HepG2 (cell line): ENCODE results near the gene VCAN. TPM values are rescaled to one million over a fixed set of nuclear protein-coding genes. Genes with fewer than 3 reads are reported as not detected.

Experiments
- ATAC-seq: fragments of 200-7000 bp; cut with Tn5 transposase; 3 replicates; pipeline ENCODE4 v1.9.1; 2020; ENCODE audit warnings: mild to moderate bottlenecking, moderate library complexity
- BruUV-seq: library from RNA; stranded (reverse); fragments of 400-500 nt; replicated peaks from 2 replicates; lab custom pipeline; 2021; lab: Mats Ljungman, UMichigan
- CTCF ChIA-PET: fragments of 300-600 bp; formaldehyde crosslinking; extraction: SDS; loops from one replicate; lab custom pipeline; 2021; ENCODE audit warnings: low total read pairs, inconsistent platforms, low intra/inter-chr PET ratio; lab: Yijun Ruan, JAX
- POLR2A ChIA-PET: fragments of 350-600 bp; sonication (Branson Sonifier 250); formaldehyde crosslinking; loops from one replicate; lab custom pipeline; 2020; ENCODE audit warnings: antibody characterized with exemption, inconsistent platforms; lab: Yijun Ruan, JAX
- DNase-seq: peaks from one replicate; pipeline ENCODE4 v3.0.0-alpha.2; 2015; ENCODE audit warnings: low spot score
- FAIRE-seq: peaks from 3 replicates; lab custom pipeline; 2011; peaks lifted over from hg19 to GRCh38; lab: Jason Lieb, UNC
- H2AFZ ChIP-seq: one replicate; pipeline ENCODE4 v1.6.1; 2011; ENCODE audit warnings: low read length, inconsistent platforms
- H3K27ac ChIP-seq: fragments of 300-600 bp; 3 replicates; pipeline ENCODE4 v1.8.0; 2011; ENCODE audit warnings: mixed run types, mild to moderate bottlenecking, mixed read lengths, low read length, inconsistent platforms; ENCODE audit not compliant: insufficient read depth; ENCODE audit errors: extremely low read length
- H3K27me3 ChIP-seq, 2 experiments: fragments of 200-600 bp in 1 of 2; 2 replicates in 1 of 2; 3 replicates in 1 of 2; pipeline versions ENCODE4 v1.6.0 to v1.8.0; 2011; ENCODE audit warnings: low read length in 2 of 2, mild to moderate bottlenecking in 2 of 2, moderate library complexity in 2 of 2, inconsistent platforms in 1 of 2; ENCODE audit not compliant: insufficient read depth in 2 of 2, control insufficient read depth in 1 of 2
- H3K36me3 ChIP-seq, 2 experiments: fragments of 200-600 bp in 1 of 2; replicated peaks in 1 of 2; 2 replicates in 1 of 2; 3 replicates in 1 of 2; pipeline versions ENCODE4 v1.5.1 to v1.8.0; 2011; ENCODE audit warnings: low read length in 2 of 2, inconsistent platforms in 1 of 2; ENCODE audit not compliant: insufficient read depth in 2 of 2, control insufficient read depth in 1 of 2
- H3K4me1 ChIP-seq: 2 replicates; pipeline ENCODE4 v1.5.1; 2012; ENCODE audit warnings: low read length, inconsistent platforms; ENCODE audit not compliant: insufficient read depth
- H3K4me2 ChIP-seq: 2 replicates; pipeline ENCODE4 v1.6.0; 2011; ENCODE audit warnings: low read depth, low read length, inconsistent platforms
- H3K4me3 ChIP-seq, 3 experiments: fragments of 200-600 bp in 1 of 3; sonication (generic), shearing (Covaris generic) in 1 of 3; replicated peaks in 1 of 3; 2 replicates each; pipeline ENCODE4 v1.5.1; 2011 to 2016; ENCODE audit warnings: low read length in 3 of 3, inconsistent platforms in 2 of 3, low read depth in 2 of 3, mild to moderate bottlenecking in 2 of 3, control low read depth in 1 of 3, mixed read lengths in 1 of 3; ENCODE audit not compliant: insufficient read depth in 1 of 3
- H3K79me2 ChIP-seq: one replicate; pipeline ENCODE4 v1.6.1; 2011; ENCODE audit warnings: low read length, inconsistent platforms; ENCODE audit not compliant: insufficient read depth
- H3K9ac ChIP-seq: 2 replicates; pipeline ENCODE4 v1.6.0; 2011; ENCODE audit warnings: mild to moderate bottlenecking, low read depth, low read length, inconsistent platforms; ENCODE audit not compliant: insufficient read depth
- H3K9me3 ChIP-seq: 2 replicates; pipeline ENCODE4 v1.5.1; 2012; ENCODE audit warnings: mild to moderate bottlenecking, low read length
- H4K20me1 ChIP-seq: 2 replicates; pipeline ENCODE4 v1.6.0; 2011; ENCODE audit warnings: inconsistent platforms, mild to moderate bottlenecking, low read length, moderate library complexity; ENCODE audit not compliant: insufficient read depth
- DR1 ChIP-seq: sonication (generic); formaldehyde crosslinking; IDR thresholded peaks from 2 replicates; pipeline ENCODE4 v1.8.0; 2021; ENCODE audit warnings: mild to moderate bottlenecking, missing genetic modification reagents, inconsistent platforms
- GTF2F1 ChIP-seq: fragments of 150-350 bp; IDR thresholded peaks from 2 replicates; pipeline ENCODE4 v1.6.1; 2014; ENCODE audit warnings: low read length
- RXRB ChIP-seq: IDR thresholded peaks from 2 replicates; pipeline ENCODE4 v1.6.1; 2016; ENCODE audit warnings: borderline replicate concordance, missing genetic modification reagents, missing compliant biosample characterization
- ZNF768 ChIP-seq: sonication (generic); formaldehyde crosslinking; IDR thresholded peaks from 2 replicates; pipeline ENCODE4 v1.4.0; 2020; ENCODE audit warnings: missing genetic modification reagents
- WGBS: methylation state at CpG from one replicate; pipeline ENCODE4 v1.1.6; 2017; ENCODE audit warnings: low lambda C conversion rate; 5-methylcytosine and 5-hydroxymethylcytosine counted together
- in situ Hi-C: cut with HindIII; loops from 2 replicates; pipeline ENCODE4 v1.10.0; 2017; ENCODE audit warnings: low pct_unique_long_range_greater_than_20kb; ENCODE audit not compliant: extremely low pct_ligation_motif_present
- intact Hi-C: fragments of 100-400 bp; cut with micrococcal nuclease; formaldehyde crosslinking; loops from one replicate; pipeline ENCODE4 v1.10.0; 2022; ENCODE audit not compliant: unreplicated experiment
- polyA plus RNA-seq, 8 experiments: library from polyadenylated mRNA; depleted of rRNA in 3 of 8; stranded (reverse) in 7 of 8; unstranded in 1 of 8; fragments of >200 nt; fragmentation: Illumina TruSeq in 4 of 8; extraction: Trizol in 4 of 8; gene quantifications; 2 replicates each; pipeline versions ENCODE4 v1.2.1 to v1.2.3, GENCODE V29; 2011 to 2016; ENCODE audit warnings: low read depth in 4 of 8, missing spikeins in 1 of 8, mixed read lengths in 1 of 8; ENCODE audit not compliant: insufficient read depth in 1 of 8
- total RNA-seq, 5 experiments: library from RNA; depleted of rRNA; stranded (reverse); fragments of >200 nt; fragmentation: Illumina TruSeq; extraction: Trizol; gene quantifications; 2 replicates each; pipeline ENCODE4 v1.2.3, GENCODE V29; 2016; ENCODE audit warnings: low read depth in 1 of 5
- TF ChIP-seq, protein P1 (sequence below): IDR thresholded peaks from 2 replicates; pipeline ENCODE4 v1.6.1; 2016; ENCODE audit warnings: control low read depth
- TF ChIP-seq, protein P2 (sequence below): IDR thresholded peaks from 2 replicates; pipeline ENCODE4 v1.6.1; 2016; ENCODE audit warnings: low read depth, control low read depth
- TF ChIP-seq, protein P3 (sequence below): sonication (generic); formaldehyde crosslinking; conservative IDR thresholded peaks from 2 replicates; pipeline ENCODE4 v1.4.0; 2020; ENCODE audit warnings: missing genetic modification reagents
- TF ChIP-seq, protein P4 (sequence below): sonication (generic); formaldehyde crosslinking; IDR thresholded peaks from 2 replicates; pipeline ENCODE4 v1.5.0; 2020; ENCODE audit warnings: missing genetic modification reagents

Gene VCAN
- total and polyA plus RNA-seq, 2 of the 13 experiments (the other 11 are each of a cell fraction or from before 2014, with no cell fraction given), result 1.2 to 3.5 TPM

DNA sequence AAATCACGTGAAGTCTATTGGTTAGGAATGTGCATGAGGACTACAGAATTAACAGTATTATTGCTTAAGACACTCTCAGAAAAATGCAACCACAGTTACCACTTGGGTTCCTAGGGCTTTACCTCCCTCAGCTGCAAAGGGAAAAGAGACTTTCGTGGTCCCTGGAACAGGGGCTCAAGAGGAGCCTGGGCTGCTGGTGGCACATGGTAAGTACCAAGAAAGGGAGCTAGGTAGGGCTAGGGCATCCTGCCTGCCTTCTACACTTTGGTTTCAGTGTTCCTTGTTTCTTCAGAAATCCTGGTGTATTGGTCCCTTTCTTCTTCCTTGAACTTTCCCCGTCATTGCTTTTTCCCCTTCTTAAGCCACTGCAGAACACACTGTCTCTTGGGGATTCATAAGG is 7.3 kb upstream of the VCAN start:
- ChIA-PET POLR2A (no interaction called here), CTCF (no interaction called here)
- Histone ChIP-seq H3K27me3 (peaks cover 0 to 18% of the 10 kb centered on the region in 2 experiments; a peak in 3 of 5 replicates), H3K27ac (no peak overlapping the region), H2AFZ (peak overlapping the region; percentile 15), H3K9ac (no peak overlapping the region), H3K36me3 (no peaks in the 10 kb centered on the region), H3K4me2 (no peak overlapping the region), H3K9me3 (no peaks in the 10 kb centered on the region), H3K4me1 (no peaks in the 10 kb centered on the region), H4K20me1 (no peaks in the 10 kb centered on the region), H3K4me3 (no peak overlapping the region), H3K79me2 (no peaks in the 10 kb centered on the region)
- in situ Hi-C loops (no loop called here), intact Hi-C loops (no loop called here)
- ATAC-seq, result no peak
- WGBS, result 15% methylated on average over 3 of the region's 3 CpGs
- no peak for FAIRE-seq
- no peak for DNase-seq
- TF ChIP-seq, protein P1, sequence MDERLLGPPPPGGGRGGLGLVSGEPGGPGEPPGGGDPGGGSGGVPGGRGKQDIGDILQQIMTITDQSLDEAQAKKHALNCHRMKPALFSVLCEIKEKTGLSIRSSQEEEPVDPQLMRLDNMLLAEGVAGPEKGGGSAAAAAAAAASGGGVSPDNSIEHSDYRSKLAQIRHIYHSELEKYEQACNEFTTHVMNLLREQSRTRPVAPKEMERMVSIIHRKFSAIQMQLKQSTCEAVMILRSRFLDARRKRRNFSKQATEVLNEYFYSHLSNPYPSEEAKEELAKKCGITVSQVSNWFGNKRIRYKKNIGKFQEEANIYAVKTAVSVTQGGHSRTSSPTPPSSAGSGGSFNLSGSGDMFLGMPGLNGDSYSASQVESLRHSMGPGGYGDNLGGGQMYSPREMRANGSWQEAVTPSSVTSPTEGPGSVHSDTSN (CRISPR knock-in tag), result no peak
- TF ChIP-seq RXRB (CRISPR knock-in tag), result no peak
- TF ChIP-seq, protein P2, sequence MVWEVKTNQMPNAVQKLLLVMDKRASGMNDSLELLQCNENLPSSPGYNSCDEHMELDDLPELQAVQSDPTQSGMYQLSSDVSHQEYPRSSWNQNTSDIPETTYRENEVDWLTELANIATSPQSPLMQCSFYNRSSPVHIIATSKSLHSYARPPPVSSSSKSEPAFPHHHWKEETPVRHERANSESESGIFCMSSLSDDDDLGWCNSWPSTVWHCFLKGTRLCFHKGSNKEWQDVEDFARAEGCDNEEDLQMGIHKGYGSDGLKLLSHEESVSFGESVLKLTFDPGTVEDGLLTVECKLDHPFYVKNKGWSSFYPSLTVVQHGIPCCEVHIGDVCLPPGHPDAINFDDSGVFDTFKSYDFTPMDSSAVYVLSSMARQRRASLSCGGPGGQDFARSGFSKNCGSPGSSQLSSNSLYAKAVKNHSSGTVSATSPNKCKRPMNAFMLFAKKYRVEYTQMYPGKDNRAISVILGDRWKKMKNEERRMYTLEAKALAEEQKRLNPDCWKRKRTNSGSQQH (CRISPR knock-in tag), result no peak
- no peak for TF ChIP-seq DR1 (CRISPR knock-in tag)
- BruUV-seq, result no TSS peak

DNA sequence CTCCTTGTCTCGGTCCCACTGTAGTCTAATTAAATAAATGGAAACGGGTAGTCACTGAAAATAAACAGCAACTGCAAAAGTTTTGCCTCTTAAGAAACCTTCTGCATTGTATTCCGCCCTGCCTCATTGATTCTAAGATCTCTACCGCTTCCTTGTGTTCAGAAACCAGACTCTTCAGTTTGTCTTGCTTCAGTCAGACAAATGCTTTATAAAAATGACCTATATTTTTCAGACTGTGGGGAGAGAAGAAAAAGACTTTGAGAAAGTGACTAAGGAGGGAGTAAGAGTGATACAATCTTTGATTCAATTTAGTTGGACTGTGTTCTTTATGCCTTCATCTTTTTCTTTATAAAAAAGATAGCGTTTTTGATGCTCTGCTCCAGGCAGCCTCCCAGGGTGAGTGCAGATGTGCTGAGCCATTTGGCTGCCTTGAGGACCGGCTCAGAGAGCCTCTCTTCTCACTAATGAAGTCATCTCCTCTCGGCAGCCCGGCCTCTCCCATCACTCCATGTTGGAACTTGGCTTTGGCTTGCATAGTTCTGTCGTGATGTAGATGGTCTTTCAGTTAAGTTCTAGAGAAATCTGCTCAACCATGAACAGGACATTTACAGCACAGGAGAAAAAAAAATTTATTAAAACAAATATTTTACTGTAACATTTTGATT is 4.0 kb upstream of the VCAN start:
- Histone ChIP-seq H4K20me1 (no peaks in the 10 kb centered on the region), H3K4me1 (peaks cover 30% of the 10 kb centered on the region), H2AFZ (no peak overlapping the region), H3K79me2 (no peaks in the 10 kb centered on the region), H3K9ac (no peak overlapping the region), H3K4me3 (no peak overlapping the region), H3K36me3 (no peaks in the 10 kb centered on the region), H3K9me3 (no peaks in the 10 kb centered on the region), H3K4me2 (no peak overlapping the region), H3K27ac (no peak overlapping the region), H3K27me3 (peaks cover 2 to 41% of the 10 kb centered on the region in 2 experiments; a peak in 4 of 5 replicates)
- WGBS, result 7% methylated on average over 9 of the region's 9 CpGs
- in situ Hi-C loops (no loop called here), intact Hi-C loops (no loop called here)
- no peak for ATAC-seq
- POLR2A ChIA-PET, result no interaction called here
- BruUV-seq, result no TSS peak
- no peak for DNase-seq
- CTCF ChIA-PET, result no interaction called here
- no peak for FAIRE-seq
- TF ChIP-seq, protein P3, sequence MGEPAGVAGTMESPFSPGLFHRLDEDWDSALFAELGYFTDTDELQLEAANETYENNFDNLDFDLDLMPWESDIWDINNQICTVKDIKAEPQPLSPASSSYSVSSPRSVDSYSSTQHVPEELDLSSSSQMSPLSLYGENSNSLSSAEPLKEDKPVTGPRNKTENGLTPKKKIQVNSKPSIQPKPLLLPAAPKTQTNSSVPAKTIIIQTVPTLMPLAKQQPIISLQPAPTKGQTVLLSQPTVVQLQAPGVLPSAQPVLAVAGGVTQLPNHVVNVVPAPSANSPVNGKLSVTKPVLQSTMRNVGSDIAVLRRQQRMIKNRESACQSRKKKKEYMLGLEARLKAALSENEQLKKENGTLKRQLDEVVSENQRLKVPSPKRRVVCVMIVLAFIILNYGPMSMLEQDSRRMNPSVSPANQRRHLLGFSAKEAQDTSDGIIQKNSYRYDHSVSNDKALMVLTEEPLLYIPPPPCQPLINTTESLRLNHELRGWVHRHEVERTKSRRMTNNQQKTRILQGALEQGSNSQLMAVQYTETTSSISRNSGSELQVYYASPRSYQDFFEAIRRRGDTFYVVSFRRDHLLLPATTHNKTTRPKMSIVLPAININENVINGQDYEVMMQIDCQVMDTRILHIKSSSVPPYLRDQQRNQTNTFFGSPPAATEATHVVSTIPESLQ (CRISPR knock-in tag), result no peak
- TF ChIP-seq ZNF768 (CRISPR knock-in tag) (no peak), GTF2F1 (no peak)
- TF ChIP-seq, protein P4, sequence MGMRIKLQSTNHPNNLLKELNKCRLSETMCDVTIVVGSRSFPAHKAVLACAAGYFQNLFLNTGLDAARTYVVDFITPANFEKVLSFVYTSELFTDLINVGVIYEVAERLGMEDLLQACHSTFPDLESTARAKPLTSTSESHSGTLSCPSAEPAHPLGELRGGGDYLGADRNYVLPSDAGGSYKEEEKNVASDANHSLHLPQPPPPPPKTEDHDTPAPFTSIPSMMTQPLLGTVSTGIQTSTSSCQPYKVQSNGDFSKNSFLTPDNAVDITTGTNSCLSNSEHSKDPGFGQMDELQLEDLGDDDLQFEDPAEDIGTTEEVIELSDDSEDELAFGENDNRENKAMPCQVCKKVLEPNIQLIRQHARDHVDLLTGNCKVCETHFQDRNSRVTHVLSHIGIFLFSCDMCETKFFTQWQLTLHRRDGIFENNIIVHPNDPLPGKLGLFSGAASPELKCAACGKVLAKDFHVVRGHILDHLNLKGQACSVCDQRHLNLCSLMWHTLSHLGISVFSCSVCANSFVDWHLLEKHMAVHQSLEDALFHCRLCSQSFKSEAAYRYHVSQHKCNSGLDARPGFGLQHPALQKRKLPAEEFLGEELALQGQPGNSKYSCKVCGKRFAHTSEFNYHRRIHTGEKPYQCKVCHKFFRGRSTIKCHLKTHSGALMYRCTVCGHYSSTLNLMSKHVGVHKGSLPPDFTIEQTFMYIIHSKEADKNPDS (CRISPR knock-in tag), result no peak
